Hippocampal formation (tissue), 2 donors: Measurements from ENCODE around the gene OBSCN.

Experiments
- DNase-seq, 2 donors: peaks; one replicate each; lab custom pipeline; 2025; lab: John Stamatoyannopoulos, UW

Gene OBSCN

DNA sequence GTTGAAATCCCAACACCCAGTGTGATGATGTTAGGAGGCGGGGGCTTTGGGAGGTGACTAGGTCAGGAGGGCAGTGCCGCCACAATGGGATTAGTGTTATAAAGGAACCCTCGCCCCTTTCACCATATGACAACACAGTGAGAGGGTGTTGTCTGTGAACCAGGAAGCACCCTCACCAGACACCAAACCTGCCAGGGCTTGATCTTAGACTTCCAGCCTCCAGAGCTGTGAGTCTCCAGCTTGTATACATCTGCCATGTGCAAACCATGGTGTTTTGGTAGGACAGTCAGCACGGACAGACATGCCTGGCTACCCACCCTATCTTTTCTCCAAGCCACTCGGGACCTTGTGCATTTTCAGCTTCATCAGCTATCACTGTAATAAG, 194.8 kb downstream of the OBSCN start:
- DNase-seq, result no peak

DNA sequence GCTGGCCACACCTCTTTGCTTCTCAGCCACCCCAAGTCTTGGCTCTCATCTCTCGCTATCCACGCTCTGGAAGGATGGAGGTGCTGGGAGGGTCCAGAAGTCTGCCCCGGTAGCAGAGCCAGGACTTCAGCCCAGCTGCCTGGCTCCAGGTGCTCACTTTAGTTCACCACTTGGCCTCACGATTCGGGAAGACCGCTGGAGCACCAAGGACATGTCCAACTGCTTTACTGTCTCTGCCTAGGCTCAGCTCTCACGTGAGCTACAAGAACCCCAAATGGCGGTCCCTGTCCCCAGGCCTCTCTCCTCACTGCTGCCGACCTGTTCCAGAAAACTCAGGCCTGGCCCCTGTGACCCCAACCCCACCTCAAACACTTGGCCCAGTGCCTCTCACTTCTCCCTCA, 195.4 kb downstream of the OBSCN start:
- DNase-seq, result no peak

DNA sequence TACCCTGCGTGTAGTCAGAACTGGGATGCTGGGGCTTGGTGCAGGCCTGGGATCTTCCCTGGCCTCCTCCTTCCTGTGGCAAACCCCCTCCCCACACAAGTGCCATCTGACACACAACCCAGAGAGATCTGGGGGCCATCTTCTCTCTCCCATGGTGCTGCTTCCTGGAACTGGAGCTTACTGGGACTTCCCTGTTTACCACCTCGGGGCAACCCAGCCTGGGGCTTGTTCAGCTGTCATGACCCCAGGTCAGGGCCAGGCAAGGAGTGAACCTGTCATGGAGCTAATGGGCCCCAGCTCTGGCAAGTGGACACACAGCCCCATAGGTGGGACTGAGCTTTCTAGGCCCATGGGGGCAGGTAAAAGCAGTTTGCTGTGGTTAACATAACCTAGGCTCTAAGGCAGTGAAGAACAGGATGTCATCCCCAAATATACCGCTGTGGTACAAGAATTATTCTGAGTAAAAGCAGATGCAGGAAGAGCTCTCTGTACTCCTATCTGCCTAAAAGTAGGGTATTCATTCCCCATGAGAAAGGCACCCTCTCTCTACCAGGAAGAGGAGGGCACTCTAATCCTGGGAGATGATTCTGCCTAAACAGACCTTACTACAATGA, 196.4 kb downstream of the OBSCN start:
- DNase-seq, result no peak

DNA sequence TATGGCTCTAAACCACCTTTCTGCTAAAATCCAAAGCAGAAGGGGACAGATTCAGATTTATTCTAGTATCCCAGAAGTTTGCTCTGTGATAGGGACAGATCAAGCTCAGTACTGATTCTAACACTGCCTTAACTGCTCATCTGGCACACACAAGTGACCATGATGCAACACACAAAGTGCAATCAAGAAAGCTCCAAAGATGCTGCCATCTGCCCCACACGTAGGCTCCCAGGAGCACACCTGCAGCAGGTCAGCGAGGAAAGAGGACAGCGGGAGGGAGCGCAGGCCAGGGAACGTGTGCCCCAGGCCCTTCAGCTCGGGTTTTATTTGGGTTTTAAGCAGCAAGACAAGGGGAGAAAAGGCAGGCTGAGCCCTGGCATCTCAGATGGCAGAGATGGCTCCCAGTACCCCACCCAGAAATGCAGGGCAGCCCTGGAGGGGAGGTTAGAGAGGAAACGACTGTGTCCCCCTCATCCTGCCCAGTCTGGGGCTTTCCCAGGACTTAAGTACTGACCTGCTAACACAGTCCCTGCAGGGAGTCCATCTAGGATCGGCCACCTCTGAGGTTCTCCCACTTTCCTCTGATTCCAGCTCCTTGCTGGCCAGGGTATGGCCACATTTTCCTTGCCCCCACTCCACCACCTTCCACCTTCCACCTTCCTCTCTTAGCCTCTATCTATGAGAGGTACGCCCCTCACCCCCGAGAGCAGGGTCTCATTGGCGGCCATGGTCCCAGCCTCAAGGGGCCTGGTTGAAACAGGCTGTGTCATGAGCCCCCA, 197.5 kb downstream of the OBSCN start:
- no peak for DNase-seq

DNA sequence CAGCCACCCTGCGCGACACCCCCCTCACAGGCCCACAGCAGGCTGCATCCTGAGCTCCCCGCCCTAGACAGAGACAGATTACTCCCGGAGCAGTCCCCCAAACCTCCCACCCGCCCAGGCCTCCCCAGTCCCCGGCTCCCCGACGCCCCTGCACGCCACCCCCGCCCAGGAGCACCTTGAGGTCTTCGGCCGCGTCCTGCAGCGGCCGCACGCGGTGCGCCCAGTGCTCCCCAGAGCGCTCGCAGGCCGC, 198.1 kb downstream of the OBSCN start:
- DNase-seq, result no peak

DNA sequence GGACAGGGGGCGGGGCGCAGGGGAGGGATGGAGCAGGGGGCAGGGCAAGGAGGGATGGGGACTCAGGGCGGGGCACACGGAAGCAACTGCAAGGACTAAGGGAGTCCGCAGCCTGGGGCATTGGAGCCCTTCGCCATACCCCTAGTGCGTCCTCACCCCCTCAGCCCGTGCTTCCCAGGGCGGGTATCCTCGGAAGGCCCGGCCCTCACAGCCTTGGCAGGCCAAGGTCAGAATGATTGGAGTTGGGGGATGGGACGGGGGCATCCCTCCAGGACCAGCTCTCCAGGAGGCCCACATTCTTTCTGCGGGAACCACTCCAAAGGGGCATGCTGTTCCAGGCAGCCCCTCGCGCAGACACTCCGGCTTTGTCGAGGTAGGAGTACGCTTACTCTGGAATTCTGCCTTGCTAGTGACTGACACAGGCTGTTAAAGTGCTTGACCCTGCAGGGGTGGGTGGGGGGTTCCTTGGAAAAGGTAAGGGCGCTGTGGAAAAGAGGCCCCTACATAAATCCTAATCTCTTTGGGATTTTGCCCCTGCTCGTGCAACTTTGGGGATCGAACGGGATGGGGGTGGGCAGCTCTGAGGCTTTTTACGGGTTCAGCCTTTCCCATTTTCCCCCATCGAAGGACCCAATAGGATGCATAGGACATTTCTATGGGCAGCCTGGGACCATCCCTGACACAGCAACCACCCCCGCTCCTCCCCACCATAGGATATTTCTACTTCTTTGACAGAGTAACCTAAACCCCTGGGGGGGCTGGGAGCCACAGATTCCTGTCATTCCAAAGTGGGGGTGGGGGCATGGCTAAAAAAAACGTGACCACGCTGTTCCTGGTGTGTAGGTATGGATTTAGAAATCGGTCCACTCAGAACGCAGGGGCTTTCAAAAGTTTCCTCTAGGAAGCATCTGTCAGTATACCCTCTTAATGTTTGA, 199.5 kb downstream of the OBSCN start:
- DNase-seq, result no peak

DNA sequence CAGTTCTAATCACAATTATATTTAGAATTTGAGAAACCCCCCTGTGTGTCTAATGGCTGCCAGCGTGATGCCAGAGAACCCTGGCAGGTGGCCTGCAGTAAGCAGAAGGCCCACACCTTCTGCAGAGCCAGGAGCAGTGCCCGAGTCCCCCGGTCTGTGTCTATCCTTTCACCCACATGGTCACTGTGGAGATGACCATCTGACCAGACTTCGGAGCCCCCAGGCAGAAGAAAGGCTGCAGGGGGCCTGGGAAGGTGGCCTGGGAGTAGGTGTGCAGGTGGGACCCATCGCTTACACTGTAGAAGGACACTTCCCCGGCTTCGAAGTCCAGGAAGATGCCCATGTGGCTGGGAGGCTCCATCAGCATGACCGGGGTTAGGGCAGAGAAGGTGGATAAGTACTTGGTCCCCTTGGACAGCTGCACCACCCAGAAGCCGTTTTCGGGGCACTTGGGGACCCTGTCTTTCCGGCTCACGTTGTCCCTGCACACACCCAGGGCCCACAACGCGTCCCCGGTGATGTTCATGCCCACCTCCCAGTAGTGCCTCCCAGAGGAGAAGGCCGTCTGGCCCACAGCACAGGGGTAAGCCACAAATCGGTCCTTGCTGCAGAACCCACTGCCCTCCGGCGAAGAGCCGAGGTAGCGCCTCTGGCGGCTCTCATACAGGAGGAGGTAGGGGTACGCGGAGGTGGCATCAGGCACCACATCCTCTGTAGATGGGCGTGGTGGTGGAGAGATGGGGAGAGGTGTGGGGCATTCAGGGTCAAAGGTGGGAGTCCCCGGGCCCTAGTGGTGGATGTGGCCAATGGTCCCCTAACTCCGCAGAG, 200.4 kb downstream of the OBSCN start:
- no peak for DNase-seq

DNA sequence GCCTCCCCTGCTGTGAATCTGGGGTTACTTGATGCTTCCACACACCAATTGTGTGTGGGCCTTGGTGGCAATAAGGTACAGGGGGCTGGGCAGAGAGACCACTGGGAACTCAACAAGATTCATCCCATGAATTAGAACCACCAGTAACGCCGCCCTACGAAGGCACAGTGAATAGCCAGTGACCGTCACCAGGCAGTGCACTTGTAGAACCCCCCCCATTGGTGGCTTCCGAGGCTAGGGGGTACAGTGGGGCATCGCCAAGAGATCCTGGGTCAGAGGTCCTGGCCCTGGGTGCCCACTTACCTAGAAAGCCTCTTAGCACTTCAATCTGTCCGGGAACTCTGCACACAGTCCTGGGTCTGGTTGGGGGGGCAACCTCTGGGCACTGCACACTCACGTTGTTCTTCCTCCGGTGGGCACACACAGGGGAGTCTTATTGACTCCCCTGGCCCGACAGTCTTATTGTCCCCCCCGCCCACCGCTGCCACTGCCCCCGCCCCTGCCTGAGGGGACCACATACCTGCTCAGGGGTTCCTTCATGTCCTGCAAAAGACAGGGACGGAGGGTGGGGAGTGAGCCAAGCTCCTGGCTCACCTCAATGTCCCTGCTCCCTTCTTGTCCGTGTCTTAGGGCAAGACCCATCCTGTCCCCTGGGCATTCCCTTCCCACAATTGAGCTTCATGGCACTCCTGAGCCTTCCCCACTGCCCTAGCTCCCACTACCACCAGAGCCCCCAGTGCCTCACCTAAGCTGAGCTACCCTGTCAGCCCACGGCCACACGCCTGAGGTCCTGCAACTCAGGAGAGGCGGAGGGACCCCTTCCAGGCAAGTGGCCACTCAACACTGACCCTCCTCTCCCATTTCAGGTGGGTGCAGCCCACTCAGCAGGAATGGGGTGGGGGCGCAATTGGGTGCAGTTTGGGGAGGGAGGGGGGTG, 201.3 kb downstream of the OBSCN start:
- DNase-seq, result no peak

DNA sequence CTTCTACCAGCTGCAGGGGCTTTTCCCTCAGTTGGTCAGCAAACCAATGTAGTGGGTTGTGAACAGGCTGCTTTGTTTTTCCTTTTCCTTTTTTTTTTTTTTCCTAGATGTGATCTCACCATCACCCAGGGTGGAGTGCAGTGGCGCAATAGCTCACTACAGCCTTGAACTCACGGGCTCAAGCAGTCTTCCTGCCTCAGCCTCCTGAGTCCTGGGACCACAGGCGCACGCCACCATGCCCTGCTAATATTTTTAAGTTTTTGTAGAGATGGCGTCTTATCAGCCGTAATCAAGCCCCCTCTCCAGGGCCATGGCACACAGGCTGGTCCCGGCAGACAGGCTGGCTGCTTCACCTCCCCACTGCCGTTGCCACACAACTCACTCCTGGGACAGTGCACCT, 202.2 kb downstream of the OBSCN start:
- no peak for DNase-seq

DNA sequence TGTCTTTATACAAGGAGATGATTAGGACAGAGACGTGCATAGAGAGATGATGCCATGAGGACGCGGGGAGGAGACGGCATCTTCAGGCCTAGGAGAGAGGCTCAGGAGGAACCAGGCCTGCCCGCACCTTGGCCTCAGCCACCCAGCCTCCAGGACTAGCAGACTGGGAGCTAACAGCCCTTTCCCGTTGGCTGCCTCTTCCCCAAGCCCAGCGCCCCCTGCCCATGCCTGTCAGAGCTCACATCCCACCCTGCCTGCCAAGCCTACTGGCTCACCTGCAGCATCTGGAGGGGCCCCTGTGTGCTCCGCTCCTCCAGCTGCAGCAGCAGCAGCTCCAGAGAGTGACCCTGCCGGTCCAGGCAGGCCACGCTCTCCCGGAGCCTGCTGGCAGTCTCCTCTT, 202.8 kb downstream of the OBSCN start:
- DNase-seq, result no peak

DNA sequence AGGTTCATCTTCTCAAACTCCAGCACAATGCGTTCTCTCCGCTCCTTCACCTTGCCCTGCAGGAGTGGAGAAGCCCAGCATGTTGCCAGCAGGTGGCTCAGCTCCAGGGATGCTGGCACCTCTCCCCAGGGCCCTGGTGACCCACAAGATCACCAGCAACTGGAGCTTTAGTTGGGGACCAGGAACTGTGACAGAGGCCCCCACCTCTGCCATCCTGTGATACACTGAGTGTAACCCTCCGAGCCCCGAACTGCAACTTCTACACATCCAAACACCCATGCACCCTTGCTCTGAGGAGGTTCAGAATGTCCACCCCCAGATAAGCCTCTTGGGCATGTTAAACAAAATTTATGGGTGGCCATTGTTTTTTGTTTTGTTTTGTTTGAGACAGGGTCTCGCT, 203.3 kb downstream of the OBSCN start:
- DNase-seq, result no peak

DNA sequence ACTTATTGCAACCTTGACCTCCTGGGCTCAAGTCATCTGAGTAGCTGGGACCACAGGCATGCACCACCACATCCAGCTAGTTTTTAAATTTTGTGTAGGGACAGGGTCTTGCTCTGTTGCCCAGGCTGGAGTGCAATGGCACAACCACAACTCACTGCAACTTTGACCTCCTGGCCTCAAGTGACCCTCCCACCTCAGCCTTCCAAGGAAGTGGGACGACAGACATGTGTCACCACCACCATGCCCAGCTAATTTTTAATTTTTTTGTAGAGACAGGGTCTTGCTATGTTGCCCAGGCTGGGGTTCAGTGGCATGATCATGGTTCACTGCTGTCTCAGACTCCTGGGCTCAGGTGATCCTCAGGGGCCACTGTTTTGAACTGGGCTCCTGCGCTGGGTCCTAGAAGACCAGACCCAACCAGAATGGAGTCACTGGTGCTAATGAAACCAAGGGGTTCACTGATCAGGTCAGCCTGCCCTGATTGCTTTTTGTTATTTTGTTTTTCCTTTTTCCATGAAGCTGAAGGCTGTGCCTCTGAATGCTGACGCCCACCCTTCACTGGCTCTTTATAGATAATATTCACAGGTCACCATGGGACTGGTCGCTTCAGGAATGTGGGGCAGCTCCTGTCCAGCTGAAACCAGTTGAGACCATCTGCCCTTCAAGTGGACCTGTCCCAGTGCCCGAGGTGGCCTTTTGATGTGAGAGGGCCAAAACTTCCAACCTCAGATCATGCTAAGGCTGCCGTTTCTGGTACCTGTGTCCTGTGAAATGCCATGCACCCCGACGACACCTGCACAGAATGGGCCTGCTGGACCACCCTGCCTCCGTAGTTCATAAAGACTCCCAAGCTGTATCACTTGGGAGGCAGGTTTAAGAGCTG, 203.9 kb downstream of the OBSCN start:
- DNase-seq, result no peak

DNA sequence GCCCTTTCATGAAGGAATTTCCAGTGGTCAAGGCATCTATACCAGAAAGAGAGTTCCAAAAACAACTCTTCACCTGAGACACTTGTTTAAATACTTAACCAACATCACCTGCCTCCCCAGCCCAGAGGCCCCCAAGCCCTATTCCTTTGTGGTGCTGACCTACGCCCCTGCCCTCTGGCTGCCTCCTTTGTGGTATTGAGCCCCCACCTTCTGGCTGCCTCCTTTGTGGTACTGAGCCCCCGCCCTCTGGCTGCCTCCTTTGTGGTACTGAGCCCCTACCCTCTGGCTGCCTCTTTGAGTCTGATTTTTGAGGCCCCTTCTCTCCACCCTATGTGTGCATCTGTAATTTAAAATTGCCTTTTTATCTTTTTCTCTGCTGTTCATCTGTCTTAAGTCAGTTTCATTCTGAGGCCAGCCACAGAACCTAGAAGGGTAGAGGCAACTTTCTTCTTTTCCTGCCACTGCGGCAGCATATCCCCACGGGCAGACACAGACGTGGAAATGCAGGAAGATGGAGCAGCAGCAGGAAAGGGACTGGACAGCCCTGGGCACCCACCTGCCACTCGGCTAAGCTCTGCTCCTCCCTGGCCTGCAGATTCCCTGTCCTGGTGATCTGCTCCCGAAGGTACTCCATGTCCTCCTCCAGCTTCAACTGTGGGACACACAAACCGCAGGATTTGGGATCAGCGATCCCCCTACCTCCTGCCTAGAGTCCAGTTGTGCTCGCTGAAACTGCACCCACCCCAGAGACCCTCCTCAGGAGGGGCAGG, 205.6 kb downstream of the OBSCN start:
- DNase-seq, result no peak

DNA sequence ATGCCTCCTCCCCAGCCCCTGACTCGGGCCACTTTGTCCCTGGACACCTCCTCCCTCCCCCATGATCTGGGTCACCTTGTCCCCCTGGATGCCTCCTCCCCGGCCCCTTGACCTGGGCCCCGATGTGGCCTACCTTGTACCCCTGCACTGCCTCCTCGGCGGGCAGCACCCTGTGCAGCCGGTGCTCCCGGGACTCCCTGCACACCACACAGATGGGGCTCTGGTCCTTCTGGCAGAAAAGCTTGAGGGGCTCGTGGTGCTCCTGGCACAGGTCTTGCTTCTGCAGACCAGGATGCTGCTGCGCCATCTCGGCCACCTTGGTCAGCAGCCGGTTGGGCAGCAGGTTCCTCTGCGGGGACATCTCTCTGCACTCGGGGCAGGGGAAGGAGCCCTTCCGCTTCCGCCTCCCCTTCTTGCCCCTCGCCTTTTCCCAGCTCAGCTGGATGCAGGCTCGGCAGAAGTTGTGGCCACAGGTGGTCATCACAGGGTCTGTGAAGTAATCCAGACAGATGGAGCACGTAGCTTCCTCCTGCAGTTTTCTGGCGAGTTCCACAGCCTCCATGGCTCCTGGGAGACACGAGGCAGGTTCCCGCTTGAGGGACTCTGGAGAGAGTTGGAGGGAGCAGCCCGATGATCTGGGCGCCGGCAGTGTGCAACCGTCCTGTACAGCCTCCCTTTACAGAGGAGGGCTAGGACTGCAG, 206.8 kb downstream of the OBSCN start:
- no peak for DNase-seq

DNA sequence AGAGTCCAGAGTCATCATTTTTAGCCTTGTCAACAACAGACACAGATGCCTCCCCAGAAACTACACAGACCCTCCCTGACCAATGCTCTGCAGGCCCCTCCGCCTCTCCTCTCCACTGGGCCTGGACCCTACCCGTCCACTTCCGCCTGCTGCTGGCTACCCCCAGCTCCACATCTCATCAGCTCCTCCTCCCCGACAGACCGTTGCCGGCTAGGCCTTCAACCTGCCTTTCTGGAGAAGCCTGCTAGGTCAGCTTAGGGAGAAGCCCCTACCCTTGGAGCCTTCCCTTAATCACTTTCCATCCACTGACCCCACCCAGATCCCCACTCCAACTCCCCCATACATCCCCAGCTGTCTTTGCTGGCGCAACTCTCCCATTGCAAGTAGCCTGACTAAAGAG, 207.4 kb downstream of the OBSCN start:
- no peak for DNase-seq

DNA sequence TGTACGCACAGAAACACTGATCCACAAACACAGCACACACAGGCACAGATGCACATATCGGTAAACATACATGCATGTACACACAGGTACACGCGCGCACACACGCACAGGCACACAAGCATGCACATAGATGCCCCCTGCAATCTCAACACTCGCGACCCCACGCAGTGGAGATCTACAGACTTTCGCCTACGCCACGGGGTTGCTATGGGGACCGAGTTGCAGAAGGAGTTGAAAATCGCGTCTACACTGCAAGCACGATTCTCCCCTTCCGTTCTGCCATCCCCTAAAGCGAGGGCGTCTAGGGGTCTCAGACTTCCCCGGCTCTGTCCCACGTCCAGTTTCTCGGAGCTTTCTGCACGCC, 208.0 kb downstream of the OBSCN start:
- DNase-seq, result no peak

DNA sequence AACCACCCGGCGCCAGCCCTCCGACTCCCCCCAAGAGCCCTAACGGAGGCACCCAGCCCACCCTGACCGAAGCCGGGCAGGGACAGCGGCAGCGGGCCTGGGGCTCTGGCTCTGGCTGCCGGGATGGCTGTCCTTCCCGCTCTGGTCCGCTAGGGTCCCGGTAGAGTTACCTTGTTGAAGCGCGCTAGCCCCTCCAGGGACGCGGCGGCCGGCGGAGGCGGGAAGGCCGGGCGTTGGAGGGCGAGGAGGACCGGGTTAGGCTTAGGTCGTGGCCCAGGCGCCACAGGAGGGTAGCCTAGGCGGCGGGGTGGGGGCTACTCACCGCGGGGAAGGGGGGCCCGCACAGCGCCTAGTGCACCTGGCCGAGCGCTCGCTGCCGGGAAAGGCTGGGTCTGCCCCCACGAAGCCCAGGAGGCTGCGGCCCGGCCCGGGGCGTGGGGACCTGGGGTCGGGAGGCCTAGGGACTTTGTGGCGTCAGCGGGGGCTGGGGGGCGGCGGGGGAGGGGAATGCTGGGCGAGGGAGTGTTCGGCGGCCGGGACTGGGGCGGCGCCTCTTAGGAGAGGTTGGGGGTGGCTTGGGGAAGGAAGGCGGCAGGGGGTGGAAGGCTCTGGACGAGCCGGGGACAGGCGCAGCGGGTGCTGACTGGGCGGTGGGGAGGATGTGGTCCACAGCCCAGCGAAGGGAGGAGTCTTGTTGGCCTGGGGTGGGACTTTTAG, 208.5 kb downstream of the OBSCN start, which contains the start of gene TRIM17:
Gene TRIM17 (minus strand): TSS at position 645 of the 717 bp plus-strand sequence. CDS start 1,789 bp downstream, outside the sequence.
- no peak for DNase-seq

DNA sequence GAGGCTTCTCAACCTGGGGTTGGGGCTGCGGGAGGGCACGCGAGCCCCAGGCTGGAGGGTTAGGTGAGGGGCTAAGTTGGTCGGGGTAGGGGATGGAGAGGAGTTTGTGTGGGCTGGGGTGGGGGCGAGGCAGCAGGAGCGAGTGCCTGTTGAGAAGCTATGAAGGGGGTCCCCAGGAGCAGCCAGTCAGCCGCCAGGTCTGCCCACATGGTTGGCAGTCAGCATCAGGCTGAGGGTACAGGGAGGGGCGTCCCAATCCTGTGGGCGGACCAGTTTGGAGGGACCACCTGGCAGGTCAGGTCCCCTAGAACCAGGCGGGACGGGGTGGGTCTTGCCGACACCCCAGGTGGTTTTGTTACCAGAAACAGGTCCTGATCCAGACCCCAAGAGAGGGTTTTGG, 209.2 kb downstream of the OBSCN start:
- no peak for DNase-seq
